ENCODE results near the gene ZBTB20.

The ZBTB20 gene

DNA sequence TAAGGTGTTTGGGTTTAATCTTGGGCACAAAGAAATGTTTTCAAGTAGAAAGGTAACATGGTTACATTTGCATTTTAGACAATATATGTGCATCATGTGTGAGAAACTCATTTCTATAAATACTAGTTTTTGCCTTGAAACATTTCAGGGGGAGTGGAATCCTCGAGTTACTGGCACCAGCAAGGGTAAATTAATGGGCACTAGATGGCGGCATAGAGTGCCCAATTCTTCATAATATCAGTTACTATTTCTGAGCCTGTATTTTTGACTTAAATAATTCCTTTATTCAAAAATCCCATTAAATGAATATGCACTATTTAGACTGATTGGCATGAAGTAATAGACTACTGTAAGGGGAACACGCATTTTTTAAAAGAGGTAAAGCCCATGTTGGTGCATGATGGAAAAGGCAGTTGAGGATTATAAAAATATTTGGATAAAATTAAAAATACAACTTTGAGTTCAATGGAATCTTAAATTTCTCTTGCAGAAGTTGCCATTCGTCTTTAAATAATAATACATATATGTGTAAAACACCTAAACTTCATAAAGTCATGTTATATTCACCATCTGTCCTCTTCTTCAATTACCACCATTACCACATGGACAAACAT lies 106.3 kb downstream of the ZBTB20 start:
- no peak overlapping the region for H3K4me3 ChIP-seq (ENCODE audit: low read depth, low read length)
- H3K9ac ChIP-seq (ENCODE audit: low read depth, low read length): no peak overlapping the region
- H3K36me3 ChIP-seq (ENCODE audit: control insufficient read depth, insufficient read depth, low read length): no peaks in the 10 kb centered on the region
- no peaks in the 10 kb centered on the region for H3K4me1 ChIP-seq (ENCODE audit: control insufficient read depth, insufficient read depth, low read length)
- H3K9me3 ChIP-seq (ENCODE audit: control insufficient read depth, insufficient read depth, low read length): no peaks in the 10 kb centered on the region
- H3K27me3 ChIP-seq (ENCODE audit: control insufficient read depth, insufficient read depth, low read length): no peaks in the 10 kb centered on the region

DNA sequence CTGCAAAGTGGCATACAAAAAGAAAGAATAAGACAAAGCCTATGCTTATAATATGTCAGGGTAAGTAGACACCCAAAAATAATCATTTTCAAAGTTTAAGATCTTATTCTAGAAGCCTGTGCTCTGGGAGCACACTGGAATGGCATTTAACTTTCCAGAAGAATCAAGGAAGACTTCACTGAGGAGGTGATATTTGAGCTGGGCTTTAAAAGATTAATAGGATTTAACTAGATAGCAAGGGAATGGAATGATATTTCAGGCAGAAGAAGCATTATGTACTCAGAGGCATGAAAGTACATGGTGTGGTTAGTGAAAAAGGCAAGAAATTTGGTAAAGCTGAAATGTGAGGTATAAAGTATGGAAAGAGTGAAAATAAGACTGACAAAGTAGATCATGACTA lies 106.8 kb downstream of the ZBTB20 start:
- no peak overlapping the region for H3K4me3 ChIP-seq (ENCODE audit: low read depth, low read length)
- no peak overlapping the region for H3K9ac ChIP-seq (ENCODE audit: low read depth, low read length)
- no peaks in the 10 kb centered on the region for H3K27me3 ChIP-seq (ENCODE audit: control insufficient read depth, insufficient read depth, low read length)
- no peaks in the 10 kb centered on the region for H3K36me3 ChIP-seq (ENCODE audit: control insufficient read depth, insufficient read depth, low read length)
- no peaks in the 10 kb centered on the region for H3K4me1 ChIP-seq (ENCODE audit: control insufficient read depth, insufficient read depth, low read length)
- H3K9me3 ChIP-seq (ENCODE audit: control insufficient read depth, insufficient read depth, low read length): no peaks in the 10 kb centered on the region

DNA sequence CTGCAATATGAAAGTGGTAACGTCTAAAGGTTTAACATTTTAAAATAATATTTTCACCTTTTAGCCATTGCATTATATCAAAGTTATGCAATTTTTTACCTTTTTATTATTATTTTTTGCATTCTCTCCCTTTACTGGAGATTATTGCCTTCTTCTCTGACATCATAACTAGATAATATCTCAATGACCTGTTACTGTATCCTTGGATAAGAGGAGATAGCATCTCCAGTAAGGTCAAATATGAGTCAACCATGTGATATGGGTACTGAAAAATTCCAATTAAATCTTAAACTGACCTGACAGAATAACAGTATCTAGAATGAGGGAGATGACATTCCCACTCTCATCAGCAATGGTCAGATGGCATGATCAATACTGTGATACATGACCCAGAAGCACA lies 108.3 kb downstream of the ZBTB20 start:
- H3K9ac ChIP-seq (ENCODE audit: low read depth, low read length): no peak overlapping the region
- no peaks in the 10 kb centered on the region for H3K9me3 ChIP-seq (ENCODE audit: control insufficient read depth, insufficient read depth, low read length)
- no peaks in the 10 kb centered on the region for H3K27me3 ChIP-seq (ENCODE audit: control insufficient read depth, insufficient read depth, low read length)
- H3K4me1 ChIP-seq (ENCODE audit: control insufficient read depth, insufficient read depth, low read length): no peaks in the 10 kb centered on the region
- H3K4me3 ChIP-seq (ENCODE audit: low read depth, low read length): no peak overlapping the region
- H3K36me3 ChIP-seq (ENCODE audit: control insufficient read depth, insufficient read depth, low read length): no peaks in the 10 kb centered on the region

DNA sequence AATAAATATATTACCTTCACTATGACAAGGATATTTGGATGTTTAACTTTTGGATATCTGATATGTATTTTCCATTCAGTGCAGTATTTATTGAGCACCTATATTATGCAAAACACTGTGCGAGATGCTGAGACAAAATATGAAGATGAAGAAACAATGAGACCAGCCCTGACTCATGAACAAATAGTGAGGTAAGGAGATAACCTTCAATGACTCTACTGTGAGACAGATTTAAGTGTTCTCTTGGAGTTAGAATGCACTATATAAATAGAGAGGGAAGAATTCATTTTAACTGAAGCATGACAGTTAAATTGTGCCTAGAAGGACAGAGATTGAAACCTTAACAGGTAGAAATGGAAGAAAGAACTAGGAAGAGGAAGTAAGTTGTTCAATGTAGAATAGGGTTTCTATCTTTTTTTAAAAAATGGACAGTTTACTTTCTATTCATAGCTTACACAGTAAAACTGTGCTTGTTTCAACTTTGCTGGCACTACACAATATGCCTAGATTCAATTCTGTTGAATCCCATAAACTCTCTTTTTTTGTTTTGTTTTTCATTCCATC lies 124.2 kb downstream of the ZBTB20 start:
- Histone ChIP-seq H3K36me3 (ENCODE audit: control insufficient read depth, insufficient read depth, low read length) (no peaks in the 10 kb centered on the region), H3K4me3 (ENCODE audit: low read depth, low read length) (no peak overlapping the region), H3K9ac (ENCODE audit: low read depth, low read length) (no peak overlapping the region), H3K4me1 (ENCODE audit: control insufficient read depth, insufficient read depth, low read length) (no peaks in the 10 kb centered on the region), H3K27me3 (ENCODE audit: control insufficient read depth, insufficient read depth, low read length) (no peaks in the 10 kb centered on the region), H3K9me3 (ENCODE audit: control insufficient read depth, insufficient read depth, low read length) (no peaks in the 10 kb centered on the region)

DNA sequence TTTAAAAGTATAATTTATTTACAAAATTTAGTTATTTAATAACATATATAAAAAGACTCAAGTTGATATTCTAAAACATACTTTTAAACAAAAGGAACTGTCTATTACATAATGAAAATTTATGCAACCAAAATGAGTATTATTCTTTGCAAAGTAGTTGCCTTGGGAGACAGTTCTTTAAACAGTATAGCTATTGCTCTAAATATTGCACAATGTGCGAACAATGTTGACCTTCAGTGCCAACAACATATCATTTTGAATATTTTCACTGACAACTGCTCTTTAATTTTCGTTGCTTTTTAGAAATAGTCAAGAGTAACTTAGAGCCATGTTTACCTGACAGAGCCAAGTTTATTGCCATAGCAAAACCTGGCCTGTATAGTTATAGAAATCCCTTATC lies 124.9 kb downstream of the ZBTB20 start:
- Histone ChIP-seq H3K9me3 (ENCODE audit: control insufficient read depth, insufficient read depth, low read length) (no peaks in the 10 kb centered on the region), H3K9ac (ENCODE audit: low read depth, low read length) (no peak overlapping the region), H3K4me1 (ENCODE audit: control insufficient read depth, insufficient read depth, low read length) (no peaks in the 10 kb centered on the region), H3K4me3 (ENCODE audit: low read depth, low read length) (no peak overlapping the region), H3K27me3 (ENCODE audit: control insufficient read depth, insufficient read depth, low read length) (no peaks in the 10 kb centered on the region), H3K36me3 (ENCODE audit: control insufficient read depth, insufficient read depth, low read length) (no peaks in the 10 kb centered on the region)

DNA sequence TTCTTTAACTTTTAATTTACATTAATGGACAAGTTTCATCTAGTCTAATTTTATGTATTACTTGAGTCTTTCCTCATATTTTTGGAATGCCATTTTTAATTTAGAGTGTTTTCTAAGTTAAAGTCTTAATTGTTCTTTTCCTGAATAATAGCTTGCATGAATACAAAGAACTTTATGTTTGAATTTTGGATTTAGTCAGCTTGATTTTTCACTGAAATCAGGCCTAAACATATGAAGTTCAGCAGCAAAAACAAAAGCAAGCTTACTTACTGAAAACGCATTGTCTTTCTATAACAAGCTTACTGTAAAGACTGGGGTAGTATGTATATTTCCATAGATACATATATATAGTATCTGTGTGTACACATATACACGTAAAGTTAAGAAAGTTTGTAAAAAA lies 126.0 kb downstream of the ZBTB20 start:
- Histone ChIP-seq H3K36me3 (ENCODE audit: control insufficient read depth, insufficient read depth, low read length) (no peaks in the 10 kb centered on the region), H3K4me3 (ENCODE audit: low read depth, low read length) (no peak overlapping the region), H3K9me3 (ENCODE audit: control insufficient read depth, insufficient read depth, low read length) (no peaks in the 10 kb centered on the region), H3K4me1 (ENCODE audit: control insufficient read depth, insufficient read depth, low read length) (no peaks in the 10 kb centered on the region), H3K9ac (ENCODE audit: low read depth, low read length) (no peak overlapping the region), H3K27me3 (ENCODE audit: control insufficient read depth, insufficient read depth, low read length) (no peaks in the 10 kb centered on the region)

DNA sequence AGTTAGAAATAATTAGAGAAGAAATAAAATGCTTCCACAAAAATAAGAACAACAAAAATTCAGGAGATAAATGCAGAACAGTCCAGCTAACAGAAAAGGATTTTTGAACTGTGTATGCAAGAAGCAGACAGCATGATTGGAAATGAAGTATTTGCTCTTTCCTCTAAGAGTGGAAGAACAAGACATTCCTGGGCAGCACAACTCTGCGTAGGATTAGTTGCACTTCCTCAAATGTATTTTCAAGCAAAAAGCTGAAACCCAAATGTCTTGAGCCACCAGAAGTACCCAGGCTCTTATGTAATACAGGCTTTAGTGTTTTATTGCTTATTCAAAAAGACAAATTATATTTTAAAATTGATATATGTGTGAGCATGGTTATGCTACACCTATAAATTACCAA lies 127.2 kb downstream of the ZBTB20 start:
- Histone ChIP-seq H3K4me3 (ENCODE audit: low read depth, low read length) (no peak overlapping the region), H3K9ac (ENCODE audit: low read depth, low read length) (no peak overlapping the region), H3K9me3 (ENCODE audit: control insufficient read depth, insufficient read depth, low read length) (no peaks in the 10 kb centered on the region), H3K36me3 (ENCODE audit: control insufficient read depth, insufficient read depth, low read length) (no peaks in the 10 kb centered on the region), H3K4me1 (ENCODE audit: control insufficient read depth, insufficient read depth, low read length) (no peaks in the 10 kb centered on the region), H3K27me3 (ENCODE audit: control insufficient read depth, insufficient read depth, low read length) (no peaks in the 10 kb centered on the region)

DNA sequence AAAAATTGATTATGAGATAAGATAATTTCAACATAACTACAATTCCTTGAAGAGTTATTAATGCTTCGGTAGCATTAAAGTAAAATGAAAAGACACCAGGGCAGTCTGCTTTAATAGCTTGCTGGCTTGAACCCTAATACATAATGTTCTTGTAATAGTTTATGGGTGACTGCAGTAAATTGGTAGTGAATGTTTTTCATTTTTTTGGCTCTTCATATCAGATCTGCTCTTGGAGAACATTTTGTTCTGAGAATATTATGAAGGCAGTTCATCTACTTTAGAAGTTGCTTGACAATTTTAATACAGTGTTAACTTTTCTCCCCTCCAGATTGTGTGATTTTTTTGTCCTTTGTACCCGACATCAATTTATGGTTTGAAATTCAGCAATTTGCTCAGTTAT lies 128.4 kb downstream of the ZBTB20 start:
- Histone ChIP-seq H3K4me3 (ENCODE audit: low read depth, low read length) (no peak overlapping the region), H3K9me3 (ENCODE audit: control insufficient read depth, insufficient read depth, low read length) (no peaks in the 10 kb centered on the region), H3K4me1 (ENCODE audit: control insufficient read depth, insufficient read depth, low read length) (no peaks in the 10 kb centered on the region), H3K27me3 (ENCODE audit: control insufficient read depth, insufficient read depth, low read length) (no peaks in the 10 kb centered on the region), H3K9ac (ENCODE audit: low read depth, low read length) (no peak overlapping the region), H3K36me3 (ENCODE audit: control insufficient read depth, insufficient read depth, low read length) (no peaks in the 10 kb centered on the region)

DNA sequence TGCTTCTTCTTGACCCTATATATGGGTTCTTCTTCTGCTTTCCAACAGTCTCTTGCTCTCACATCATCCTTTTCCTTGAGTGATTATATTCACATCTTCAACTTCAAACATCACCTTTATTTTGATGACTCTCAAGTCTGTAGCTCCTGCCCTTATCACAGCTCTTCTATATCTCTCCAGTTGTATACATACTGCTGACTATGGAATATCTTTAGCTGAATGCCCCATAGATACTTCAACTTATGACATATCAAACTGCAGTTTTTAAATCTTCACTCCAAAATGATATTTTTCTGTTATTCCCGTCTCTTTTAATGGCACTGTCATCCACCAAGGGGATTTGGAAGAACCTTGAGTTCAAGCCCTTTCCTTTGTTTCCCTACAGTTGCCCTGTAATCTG lies 139.1 kb downstream of the ZBTB20 start:
- no peaks in the 10 kb centered on the region for H3K27me3 ChIP-seq (ENCODE audit: control insufficient read depth, insufficient read depth, low read length)
- H3K36me3 ChIP-seq (ENCODE audit: control insufficient read depth, insufficient read depth, low read length): no peaks in the 10 kb centered on the region
- H3K9me3 ChIP-seq (ENCODE audit: control insufficient read depth, insufficient read depth, low read length): no peaks in the 10 kb centered on the region
- no peaks in the 10 kb centered on the region for H3K4me1 ChIP-seq (ENCODE audit: control insufficient read depth, insufficient read depth, low read length)
- no peak overlapping the region for H3K9ac ChIP-seq (ENCODE audit: low read depth, low read length)
- H3K4me3 ChIP-seq (ENCODE audit: low read depth, low read length): no peak overlapping the region

DNA sequence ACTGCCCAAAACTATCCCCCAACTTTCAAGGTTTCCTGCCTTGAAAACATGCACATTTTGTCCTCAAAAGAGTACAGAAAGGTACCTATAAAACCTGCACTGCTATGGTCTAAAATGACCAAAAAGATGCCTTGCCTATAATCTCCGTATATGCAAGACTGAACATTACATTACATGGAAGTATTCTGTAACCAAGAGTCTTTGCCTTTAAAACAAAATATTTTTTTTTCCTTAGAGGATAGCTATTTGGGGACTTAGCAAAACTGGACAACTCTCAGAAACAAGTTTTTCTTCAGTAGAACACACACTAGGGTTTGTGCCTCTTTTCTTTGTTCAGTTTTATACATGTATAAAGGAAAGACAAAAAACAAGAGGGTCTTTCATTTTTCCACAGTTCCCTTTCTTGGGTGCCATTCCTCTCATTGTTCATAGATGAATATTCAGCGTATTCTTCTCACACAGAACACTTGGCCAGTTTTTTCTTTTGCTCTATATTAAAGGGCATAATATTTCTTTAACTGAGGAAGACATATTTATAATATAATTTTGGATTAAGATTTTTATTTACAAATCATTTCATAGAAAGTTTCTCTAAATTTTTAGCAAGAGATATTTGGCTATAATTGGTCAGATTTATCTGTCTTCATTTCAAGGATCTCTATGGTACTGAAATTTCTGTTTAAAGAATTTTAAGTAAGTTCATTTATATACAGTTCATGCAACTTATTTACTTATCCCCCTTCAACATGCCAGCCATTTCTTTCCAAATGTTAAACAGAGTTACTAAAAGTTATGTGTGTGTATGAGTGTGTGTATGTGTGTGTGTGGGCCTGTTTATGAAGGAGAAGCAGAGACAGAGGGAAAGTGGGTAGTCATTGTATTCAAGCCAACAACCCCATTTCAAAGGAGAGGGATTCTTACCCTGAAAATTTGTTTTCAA lies 142.6 kb downstream of the ZBTB20 start:
- no peaks in the 10 kb centered on the region for H3K27me3 ChIP-seq (ENCODE audit: control insufficient read depth, insufficient read depth, low read length)
- no peaks in the 10 kb centered on the region for H3K36me3 ChIP-seq (ENCODE audit: control insufficient read depth, insufficient read depth, low read length)
- H3K4me1 ChIP-seq (ENCODE audit: control insufficient read depth, insufficient read depth, low read length): no peaks in the 10 kb centered on the region
- no peak overlapping the region for H3K4me3 ChIP-seq (ENCODE audit: low read depth, low read length)
- H3K9ac ChIP-seq (ENCODE audit: low read depth, low read length): no peak overlapping the region
- no peaks in the 10 kb centered on the region for H3K9me3 ChIP-seq (ENCODE audit: control insufficient read depth, insufficient read depth, low read length)

DNA sequence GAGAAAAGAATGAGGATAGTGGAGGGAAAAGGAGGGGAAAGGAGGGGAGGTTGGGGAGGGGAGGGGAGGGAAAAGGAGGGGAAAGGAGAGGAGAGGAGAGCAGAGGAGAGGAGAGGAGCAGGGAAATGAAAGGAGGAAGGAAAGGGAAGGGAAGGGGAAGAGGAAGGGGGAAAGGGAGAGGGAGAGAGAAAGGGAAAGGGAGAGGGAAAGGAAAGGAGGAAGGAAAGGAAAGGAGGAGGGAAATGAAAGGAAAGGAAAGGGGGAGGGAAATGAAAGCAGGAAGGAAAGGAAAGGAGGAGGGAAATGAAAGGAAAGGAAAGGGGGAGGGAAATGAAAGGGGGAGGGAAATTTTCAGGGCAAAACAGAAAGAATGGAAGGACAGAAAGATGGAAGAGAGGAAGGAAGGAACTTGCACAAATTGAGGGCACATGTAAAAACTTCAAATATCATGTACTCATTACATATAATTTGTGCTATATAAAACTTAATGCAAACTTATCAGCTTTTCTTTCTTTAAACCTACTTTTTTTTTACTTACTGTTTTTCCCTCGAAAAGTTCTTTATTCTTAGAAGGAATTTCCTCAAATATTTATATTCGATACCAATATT lies 148.0 kb downstream of the ZBTB20 start:
- H3K36me3 ChIP-seq (ENCODE audit: control insufficient read depth, insufficient read depth, low read length): no peaks in the 10 kb centered on the region
- no peak overlapping the region for H3K4me3 ChIP-seq (ENCODE audit: low read depth, low read length)
- H3K27me3 ChIP-seq (ENCODE audit: control insufficient read depth, insufficient read depth, low read length): no peaks in the 10 kb centered on the region
- no peaks in the 10 kb centered on the region for H3K4me1 ChIP-seq (ENCODE audit: control insufficient read depth, insufficient read depth, low read length)
- no peaks in the 10 kb centered on the region for H3K9me3 ChIP-seq (ENCODE audit: control insufficient read depth, insufficient read depth, low read length)
- no peak overlapping the region for H3K9ac ChIP-seq (ENCODE audit: low read depth, low read length)

Data from iPS-15b (cell line).